ENCODE measurements around the gene CFAP126.

DNA sequence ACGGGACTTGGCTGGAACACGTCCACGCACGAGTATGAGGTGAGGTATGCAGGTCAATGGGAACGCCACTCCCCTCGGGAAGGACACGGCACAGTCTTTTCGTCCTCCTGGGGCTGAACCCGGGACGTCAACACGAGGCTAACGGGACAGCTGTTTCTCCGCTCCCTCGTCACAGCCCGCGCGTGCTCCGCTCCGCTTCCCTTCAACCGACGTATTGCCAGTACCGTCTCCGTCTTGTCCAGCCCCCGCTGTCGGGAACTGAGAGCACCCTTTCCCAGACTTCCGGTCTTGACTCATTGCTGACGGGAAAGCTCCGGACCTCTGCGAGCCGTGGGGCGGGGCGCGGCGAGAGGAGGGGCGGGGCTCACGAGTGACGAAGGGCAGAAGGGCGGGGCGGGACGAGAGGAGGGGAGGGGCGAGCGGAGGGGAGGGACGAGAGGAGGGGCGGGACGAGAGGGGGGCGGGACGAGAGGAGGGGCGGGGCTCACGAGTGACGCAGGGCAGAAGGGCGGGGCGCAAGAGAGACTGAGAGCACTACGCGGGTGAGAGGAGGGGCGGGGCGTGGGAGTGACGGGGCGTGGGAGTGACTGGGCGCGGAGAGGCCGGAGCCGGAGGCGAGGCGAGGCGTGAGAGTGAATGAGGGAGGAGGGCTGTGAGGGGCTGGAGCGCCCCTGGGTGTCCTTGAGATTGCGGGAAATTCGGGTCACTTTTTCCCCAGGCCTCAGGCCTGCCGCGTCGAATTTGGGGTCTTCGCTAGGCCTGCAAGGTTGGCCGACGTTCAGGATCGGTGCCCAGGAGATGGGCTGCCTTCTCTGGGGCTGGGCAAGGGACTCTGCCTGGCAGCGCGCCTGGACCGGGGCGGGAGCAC lies 22.2 kb upstream of the CFAP126 start:
- TF ChIP-seq EZH2 (IDR thresholded peaks at IDR 0.05; ENCODE audit: insufficient read depth, low read length), result no peak
- TF ChIP-seq, protein P1, sequence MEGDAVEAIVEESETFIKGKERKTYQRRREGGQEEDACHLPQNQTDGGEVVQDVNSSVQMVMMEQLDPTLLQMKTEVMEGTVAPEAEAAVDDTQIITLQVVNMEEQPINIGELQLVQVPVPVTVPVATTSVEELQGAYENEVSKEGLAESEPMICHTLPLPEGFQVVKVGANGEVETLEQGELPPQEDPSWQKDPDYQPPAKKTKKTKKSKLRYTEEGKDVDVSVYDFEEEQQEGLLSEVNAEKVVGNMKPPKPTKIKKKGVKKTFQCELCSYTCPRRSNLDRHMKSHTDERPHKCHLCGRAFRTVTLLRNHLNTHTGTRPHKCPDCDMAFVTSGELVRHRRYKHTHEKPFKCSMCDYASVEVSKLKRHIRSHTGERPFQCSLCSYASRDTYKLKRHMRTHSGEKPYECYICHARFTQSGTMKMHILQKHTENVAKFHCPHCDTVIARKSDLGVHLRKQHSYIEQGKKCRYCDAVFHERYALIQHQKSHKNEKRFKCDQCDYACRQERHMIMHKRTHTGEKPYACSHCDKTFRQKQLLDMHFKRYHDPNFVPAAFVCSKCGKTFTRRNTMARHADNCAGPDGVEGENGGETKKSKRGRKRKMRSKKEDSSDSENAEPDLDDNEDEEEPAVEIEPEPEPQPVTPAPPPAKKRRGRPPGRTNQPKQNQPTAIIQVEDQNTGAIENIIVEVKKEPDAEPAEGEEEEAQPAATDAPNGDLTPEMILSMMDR (IDR thresholded peaks at IDR 0.05; ENCODE audit: insufficient read depth, low read depth, low read length), result no peak

Data from astrocyte (in vitro differentiated cells and primary cell).